ENCODE measurements around the gene HDAC2.

HDAC2 gene

DNA sequence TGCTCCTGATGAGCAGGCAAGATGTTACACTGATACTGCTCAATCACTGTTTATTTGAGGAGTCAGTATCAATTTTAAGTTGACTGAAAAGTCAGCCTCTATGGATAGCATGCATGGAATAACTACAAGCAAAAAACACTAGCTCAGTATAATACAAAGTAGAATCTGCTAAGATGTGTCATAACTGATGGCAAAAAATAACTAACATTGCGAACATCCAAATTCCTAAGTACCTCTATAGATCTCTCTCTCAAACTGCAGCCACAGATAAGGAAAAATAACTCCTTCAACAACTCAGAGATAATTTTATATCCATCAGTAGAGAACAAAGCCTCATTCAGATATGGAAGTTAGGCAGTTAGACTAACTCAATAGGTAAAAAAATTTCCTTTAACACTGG is 16.3 kb downstream of the HDAC2 start:
- H3K4me1 ChIP-seq (ENCODE audit: insufficient read depth, low read length) = no peaks in the 10 kb centered on the region
- TF ChIP-seq, protein P1, sequence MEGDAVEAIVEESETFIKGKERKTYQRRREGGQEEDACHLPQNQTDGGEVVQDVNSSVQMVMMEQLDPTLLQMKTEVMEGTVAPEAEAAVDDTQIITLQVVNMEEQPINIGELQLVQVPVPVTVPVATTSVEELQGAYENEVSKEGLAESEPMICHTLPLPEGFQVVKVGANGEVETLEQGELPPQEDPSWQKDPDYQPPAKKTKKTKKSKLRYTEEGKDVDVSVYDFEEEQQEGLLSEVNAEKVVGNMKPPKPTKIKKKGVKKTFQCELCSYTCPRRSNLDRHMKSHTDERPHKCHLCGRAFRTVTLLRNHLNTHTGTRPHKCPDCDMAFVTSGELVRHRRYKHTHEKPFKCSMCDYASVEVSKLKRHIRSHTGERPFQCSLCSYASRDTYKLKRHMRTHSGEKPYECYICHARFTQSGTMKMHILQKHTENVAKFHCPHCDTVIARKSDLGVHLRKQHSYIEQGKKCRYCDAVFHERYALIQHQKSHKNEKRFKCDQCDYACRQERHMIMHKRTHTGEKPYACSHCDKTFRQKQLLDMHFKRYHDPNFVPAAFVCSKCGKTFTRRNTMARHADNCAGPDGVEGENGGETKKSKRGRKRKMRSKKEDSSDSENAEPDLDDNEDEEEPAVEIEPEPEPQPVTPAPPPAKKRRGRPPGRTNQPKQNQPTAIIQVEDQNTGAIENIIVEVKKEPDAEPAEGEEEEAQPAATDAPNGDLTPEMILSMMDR (IDR thresholded peaks at IDR 0.05; ENCODE audit: borderline replicate concordance, extremely low read depth, low read length, poor library complexity, severe bottlenecking) = no peak
- no peak for TF ChIP-seq EZH2 (IDR thresholded peaks at IDR 0.05; ENCODE audit: borderline replicate concordance, low read depth, low read length, severe bottlenecking)
- H3K27ac ChIP-seq (ENCODE audit: low read length) = no peak overlapping the region
- H3K36me3 ChIP-seq (ENCODE audit: insufficient read depth, low read length) = peaks cover 93% of the 10 kb centered on the region
- H3K4me2 ChIP-seq (ENCODE audit: insufficient read depth, low read length) = no peak overlapping the region
- ATAC-seq (ENCODE audit: insufficient read depth, low read depth) (no peak), DNase-seq (no peak)
- H3K9ac ChIP-seq (ENCODE audit: low read depth, low read length) = no peak overlapping the region
- H3K79me2 ChIP-seq (ENCODE audit: insufficient read depth, low read length) = peaks cover 70% of the 10 kb centered on the region
- no peak overlapping the region for H3K4me3 ChIP-seq (ENCODE audit: low read depth in 1 of 2, low read length in 2 of 2)
- no peaks in the 10 kb centered on the region for H3K27me3 ChIP-seq (ENCODE audit: insufficient read depth, low read length, poor library complexity)
- peaks cover 41% of the 10 kb centered on the region; the same call in 1 of the 2 replicates for H4K20me1 ChIP-seq (ENCODE audit: insufficient read depth, low read length)
- H2AFZ ChIP-seq (ENCODE audit: low read depth, low read length) = no peak overlapping the region
- H3K9me3 ChIP-seq (ENCODE audit: insufficient read depth, low read length, severe bottlenecking) = no peaks in the 10 kb centered on the region

DNA sequence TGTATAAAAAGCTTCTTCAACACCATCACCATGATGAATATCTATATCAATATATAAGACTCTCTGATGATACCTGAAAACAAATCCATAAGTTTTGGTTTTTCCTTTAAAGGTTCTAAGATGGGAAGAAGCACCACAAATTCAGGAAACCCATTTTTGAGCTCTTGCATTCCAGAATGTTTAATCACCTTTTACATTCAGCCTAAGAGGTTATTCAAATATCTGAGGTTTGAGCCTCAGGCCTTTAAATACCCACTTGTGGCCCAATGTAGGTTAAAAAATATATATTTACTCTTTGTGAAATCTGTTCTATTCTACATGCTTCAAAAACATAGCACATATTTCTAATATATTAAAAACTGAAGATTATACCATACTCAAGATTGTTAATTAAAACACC is 17.6 kb downstream of the HDAC2 start:
- no peak overlapping the region for H3K9ac ChIP-seq (ENCODE audit: low read depth, low read length)
- H3K36me3 ChIP-seq (ENCODE audit: insufficient read depth, low read length) = peaks cover 95% of the 10 kb centered on the region
- H3K4me1 ChIP-seq (ENCODE audit: insufficient read depth, low read length) = no peaks in the 10 kb centered on the region
- H3K27me3 ChIP-seq (ENCODE audit: insufficient read depth, low read length, poor library complexity) = no peaks in the 10 kb centered on the region
- no peak for DNase-seq
- no peak overlapping the region for H2AFZ ChIP-seq (ENCODE audit: low read depth, low read length)
- no peak overlapping the region for H3K4me2 ChIP-seq (ENCODE audit: insufficient read depth, low read length)
- no peak overlapping the region for H3K27ac ChIP-seq (ENCODE audit: low read length)
- no peaks in the 10 kb centered on the region for H3K9me3 ChIP-seq (ENCODE audit: insufficient read depth, low read length, severe bottlenecking)
- TF ChIP-seq EZH2 (IDR thresholded peaks at IDR 0.05; ENCODE audit: borderline replicate concordance, low read depth, low read length, severe bottlenecking) = no peak
- TF ChIP-seq, protein P1 (IDR thresholded peaks at IDR 0.05; ENCODE audit: borderline replicate concordance, extremely low read depth, low read length, poor library complexity, severe bottlenecking) = no peak
- no peak overlapping the region for H3K4me3 ChIP-seq (ENCODE audit: low read depth in 1 of 2, low read length in 2 of 2)
- H3K79me2 ChIP-seq (ENCODE audit: insufficient read depth, low read length) = peaks cover 60% of the 10 kb centered on the region
- peaks cover 35% of the 10 kb centered on the region; the same call in 1 of the 2 replicates for H4K20me1 ChIP-seq (ENCODE audit: insufficient read depth, low read length)
- ATAC-seq (ENCODE audit: insufficient read depth, low read depth) = no peak

- Histone ChIP-seq H4K20me1 (ENCODE audit: insufficient read depth, low read length) (peaks cover 12% of the 10 kb centered on the region; the same call in 1 of the 2 replicates), H3K4me1 (ENCODE audit: insufficient read depth, low read length) (no peaks in the 10 kb centered on the region), H3K27me3 (ENCODE audit: insufficient read depth, low read length, poor library complexity) (no peaks in the 10 kb centered on the region), H2AFZ (ENCODE audit: low read depth, low read length) (no peak overlapping the region), H3K79me2 (ENCODE audit: insufficient read depth, low read length) (peaks cover 33% of the 10 kb centered on the region), H3K4me2 (ENCODE audit: insufficient read depth, low read length) (no peak overlapping the region), H3K9me3 (ENCODE audit: insufficient read depth, low read length, severe bottlenecking) (no peaks in the 10 kb centered on the region), H3K9ac (ENCODE audit: low read depth, low read length) (no peak overlapping the region), H3K27ac (ENCODE audit: low read length) (no peak overlapping the region), H3K4me3 (ENCODE audit: low read depth in 1 of 2, low read length in 2 of 2) (no peak overlapping the region), H3K36me3 (ENCODE audit: insufficient read depth, low read length) (peaks cover 98% of the 10 kb centered on the region)
- TF ChIP-seq EZH2 (IDR thresholded peaks at IDR 0.05; ENCODE audit: borderline replicate concordance, low read depth, low read length, severe bottlenecking) = no peak
- TF ChIP-seq, protein P1 (IDR thresholded peaks at IDR 0.05; ENCODE audit: borderline replicate concordance, extremely low read depth, low read length, poor library complexity, severe bottlenecking) = no peak
- DNase-seq (no peak), ATAC-seq (ENCODE audit: insufficient read depth, low read depth) (no peak)
Observed at GRCh38 chr6:113949499-113949898, 21.4 kb downstream of the HDAC2 start.

DNA sequence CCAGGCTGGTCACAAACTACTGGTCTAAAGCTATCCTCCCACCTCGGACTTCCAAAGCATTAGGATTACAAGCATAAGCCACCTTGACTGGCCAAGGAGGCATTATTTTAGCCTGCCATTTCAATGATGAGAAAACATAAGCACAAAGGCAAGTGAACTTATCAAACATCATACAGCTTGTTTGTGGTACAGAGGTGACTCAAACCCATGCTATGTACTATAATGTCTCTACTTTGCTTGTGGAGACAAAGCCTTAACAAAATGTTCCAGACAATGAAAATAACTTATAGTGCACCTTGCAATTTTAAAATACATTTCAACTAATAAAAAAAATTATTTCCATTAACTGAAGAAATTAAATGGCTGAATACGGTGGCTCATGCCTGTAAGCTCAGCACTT is 26.2 kb downstream of the HDAC2 start:
- DNase-seq (no peak), ATAC-seq (ENCODE audit: insufficient read depth, low read depth) (no peak)
- Histone ChIP-seq H3K9me3 (ENCODE audit: insufficient read depth, low read length, severe bottlenecking) (no peaks in the 10 kb centered on the region), H3K79me2 (ENCODE audit: insufficient read depth, low read length) (peaks cover 8% of the 10 kb centered on the region; the same call in 1 of the 2 replicates), H3K4me1 (ENCODE audit: insufficient read depth, low read length) (no peaks in the 10 kb centered on the region), H3K27ac (ENCODE audit: low read length) (no peak overlapping the region), H3K4me3 (ENCODE audit: low read depth in 1 of 2, low read length in 2 of 2) (no peak overlapping the region), H3K36me3 (ENCODE audit: insufficient read depth, low read length) (peaks cover 99% of the 10 kb centered on the region), H2AFZ (ENCODE audit: low read depth, low read length) (no peak overlapping the region), H4K20me1 (ENCODE audit: insufficient read depth, low read length) (peaks cover 4% of the 10 kb centered on the region; the same call in 1 of the 2 replicates), H3K27me3 (ENCODE audit: insufficient read depth, low read length, poor library complexity) (no peaks in the 10 kb centered on the region), H3K4me2 (ENCODE audit: insufficient read depth, low read length) (no peak overlapping the region), H3K9ac (ENCODE audit: low read depth, low read length) (no peak overlapping the region)
- TF ChIP-seq, protein P1 (IDR thresholded peaks at IDR 0.05; ENCODE audit: borderline replicate concordance, extremely low read depth, low read length, poor library complexity, severe bottlenecking) = no peak
- TF ChIP-seq EZH2 (IDR thresholded peaks at IDR 0.05; ENCODE audit: borderline replicate concordance, low read depth, low read length, severe bottlenecking) = no peak

Measured in DND-41 (cell line).